ENCODE measurements around the gene TIMM50. TPM values are rescaled to one million over a fixed set of nuclear protein-coding genes. Genes with fewer than 3 reads are reported as not detected.
"Not testable (repeated sequence)": the region's sequence is repeated elsewhere in the genome, so short reads cannot be mapped to it uniquely, and the experiment has no call there.

TIMM50 gene
- total RNA-seq, 1 donor from 2014 or later, result 82.2 TPM

DNA sequence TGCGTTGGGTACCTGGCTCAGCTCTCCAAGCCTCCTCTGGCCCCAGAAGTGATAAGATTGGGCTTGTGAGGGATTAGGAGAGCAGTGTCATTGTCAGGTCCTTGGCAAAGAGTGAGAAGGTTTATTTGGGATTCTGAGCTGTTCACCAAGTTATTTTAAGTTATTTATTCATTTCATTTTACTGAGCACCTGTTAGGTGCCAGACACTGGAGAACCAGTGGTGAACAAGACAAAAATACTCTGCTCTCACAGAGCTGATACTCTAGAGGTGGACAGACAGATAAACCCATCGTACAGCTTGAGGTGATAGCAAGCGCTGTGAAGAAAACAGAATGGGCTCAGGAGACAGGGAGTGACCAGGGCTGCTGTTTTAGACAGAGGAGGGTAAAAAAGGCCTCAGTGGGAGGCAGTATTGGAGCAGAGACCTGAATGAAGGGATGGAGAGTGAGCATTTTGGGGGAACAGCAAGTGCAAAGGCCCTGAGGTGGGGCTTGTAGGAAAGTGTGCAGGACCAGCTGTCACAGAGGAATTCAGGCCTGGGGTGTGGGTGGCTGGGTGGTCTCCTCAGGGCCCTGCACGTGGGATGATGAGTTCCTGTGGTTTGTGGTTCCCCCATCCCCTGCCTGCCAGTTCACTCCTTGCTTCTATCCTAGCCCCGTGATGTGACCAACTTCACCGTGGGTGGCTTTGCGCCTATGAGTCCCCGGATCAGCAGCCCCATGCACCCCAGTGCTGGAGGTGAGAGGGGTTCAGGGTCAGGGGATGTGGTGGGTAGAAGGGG lies 8.7 kb upstream of the TIMM50 start:
- no peak overlapping the region for H3K4me3 Mint-ChIP-seq

DNA sequence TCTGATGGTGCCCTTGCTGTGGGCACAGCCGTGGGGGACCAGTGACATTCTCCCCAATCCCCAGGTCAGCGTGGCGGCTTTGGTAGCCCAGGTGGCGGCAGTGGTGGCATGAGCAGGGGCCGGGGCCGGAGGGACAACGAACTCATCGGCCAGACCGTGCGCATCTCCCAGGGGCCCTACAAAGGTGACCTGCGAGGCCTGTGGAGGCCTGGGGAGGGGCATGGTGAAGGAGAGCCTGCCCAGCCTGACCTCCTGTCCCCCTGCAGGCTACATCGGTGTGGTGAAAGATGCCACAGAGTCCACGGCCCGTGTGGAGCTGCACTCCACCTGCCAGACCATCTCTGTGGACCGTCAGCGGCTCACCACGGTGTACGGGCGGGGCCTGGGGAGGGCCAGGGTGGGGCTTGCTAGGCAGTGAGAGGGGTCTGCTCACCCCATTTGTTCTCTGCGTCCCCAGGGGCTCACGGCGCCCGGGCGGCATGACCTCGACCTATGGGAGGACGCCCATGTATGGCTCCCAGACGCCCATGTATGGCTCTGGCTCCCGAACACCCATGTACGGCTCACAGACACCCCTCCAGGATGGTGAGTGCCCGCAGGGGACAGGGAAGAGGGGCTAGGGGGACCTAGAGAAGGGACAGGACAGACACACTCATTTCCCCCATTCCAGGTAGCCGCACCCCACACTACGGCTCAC lies 7.7 kb upstream of the TIMM50 start:
- no peak for TF ChIP-seq CTCF (conservative IDR thresholded peaks at IDR 0.05)
- Mint-ChIP-seq H3K27ac (no peak overlapping the region), H3K4me3 (no peak overlapping the region), H3K9me3 (no peaks in the 10 kb centered on the region), H3K4me1 (ENCODE audit: unreplicated experiment) (no peaks in the 10 kb centered on the region), H3K27me3 (no peaks in the 10 kb centered on the region), H3K36me3 (peaks cover 24% of the 10 kb centered on the region)
- no peak for DNase-seq (ENCODE audit: extremely low spot score, unreplicated experiment)

More for the DNA sequence above, 8.7 kb upstream of the TIMM50 start:
- Mint-ChIP-seq H3K36me3 (peaks cover 24% of the 10 kb centered on the region), H3K27ac (no peak overlapping the region), H3K4me1 (ENCODE audit: unreplicated experiment) (no peaks in the 10 kb centered on the region), H3K27me3 (no peaks in the 10 kb centered on the region), H3K9me3 (no peaks in the 10 kb centered on the region)
- no peak for DNase-seq (ENCODE audit: extremely low spot score, unreplicated experiment)
- no peak for TF ChIP-seq CTCF (conservative IDR thresholded peaks at IDR 0.05)

DNA sequence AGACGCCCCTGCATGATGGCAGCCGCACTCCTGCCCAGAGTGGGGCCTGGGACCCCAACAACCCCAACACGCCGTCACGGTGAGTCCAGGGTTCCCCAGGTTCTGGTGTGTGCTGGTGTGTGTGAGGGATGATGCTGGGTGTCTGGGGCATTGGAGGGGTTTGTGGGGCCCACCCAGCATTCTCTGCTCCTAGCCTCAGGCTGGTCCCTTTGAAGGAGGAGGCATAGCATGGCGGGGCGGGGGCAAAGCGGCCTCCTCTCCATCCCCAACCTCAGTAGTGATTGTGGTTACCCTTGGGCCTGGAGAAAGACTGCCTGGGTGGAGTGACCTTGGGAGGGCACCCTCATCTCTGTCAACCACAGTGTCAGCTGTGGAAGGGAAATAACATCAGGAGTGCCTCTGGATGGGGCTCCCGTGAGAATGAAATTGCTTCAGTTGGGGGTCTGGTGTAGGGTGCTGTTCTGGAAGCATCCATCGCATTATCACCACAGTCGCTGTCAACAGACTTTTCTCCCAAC lies 7.1 kb upstream of the TIMM50 start:
- Mint-ChIP-seq H3K27ac (no peak overlapping the region), H3K9me3 (no peaks in the 10 kb centered on the region), H3K4me1 (ENCODE audit: unreplicated experiment) (no peaks in the 10 kb centered on the region), H3K4me3 (no peak overlapping the region), H3K36me3 (peaks cover 20% of the 10 kb centered on the region), H3K27me3 (no peaks in the 10 kb centered on the region)
- DNase-seq (ENCODE audit: extremely low spot score, unreplicated experiment), result no peak
- no peak for TF ChIP-seq CTCF (conservative IDR thresholded peaks at IDR 0.05)

- H3K36me3 Mint-ChIP-seq, result peaks cover 20% of the 10 kb centered on the region
- no peak overlapping the region for H3K4me3 Mint-ChIP-seq
- H3K9me3 Mint-ChIP-seq, result no peaks in the 10 kb centered on the region
- peak; percentile 85 for TF ChIP-seq CTCF (conservative IDR thresholded peaks at IDR 0.05)
- no peaks in the 10 kb centered on the region for H3K27me3 Mint-ChIP-seq
- no peak overlapping the region for H3K27ac Mint-ChIP-seq
- H3K4me1 Mint-ChIP-seq (ENCODE audit: unreplicated experiment), result no peaks in the 10 kb centered on the region
- peak; percentile 80 for DNase-seq (ENCODE audit: extremely low spot score, unreplicated experiment)
Measured at GRCh38 chr19:39474139-39474620, 6.5 kb upstream of the TIMM50 start.

DNA sequence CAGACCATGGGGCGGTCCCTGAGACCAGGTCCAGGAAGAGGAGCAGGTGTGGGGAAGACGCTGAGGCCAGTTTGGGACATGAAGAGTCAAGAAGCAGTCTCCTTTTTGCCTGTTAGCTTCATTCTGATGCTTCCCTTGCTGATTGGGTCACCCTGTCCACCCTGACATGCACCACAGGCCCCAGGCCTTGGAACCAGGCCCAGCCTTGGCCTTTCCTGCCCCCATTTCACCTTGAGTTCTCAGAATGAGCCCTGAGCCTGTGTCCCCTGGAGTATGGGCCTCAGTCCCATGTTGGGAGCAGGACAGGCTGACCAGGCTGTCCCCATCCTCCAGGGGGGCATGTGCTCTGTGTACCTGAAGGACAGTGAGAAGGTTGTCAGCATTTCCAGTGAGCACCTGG lies 4.9 kb upstream of the TIMM50 start:
- Mint-ChIP-seq H3K9me3 (no peaks in the 10 kb centered on the region), H3K36me3 (peaks cover 11% of the 10 kb centered on the region), H3K4me3 (no peak overlapping the region), H3K4me1 (ENCODE audit: unreplicated experiment) (peaks cover 11% of the 10 kb centered on the region), H3K27ac (no peak overlapping the region), H3K27me3 (no peaks in the 10 kb centered on the region)
- no peak for DNase-seq (ENCODE audit: extremely low spot score, unreplicated experiment)
- no peak for TF ChIP-seq CTCF (conservative IDR thresholded peaks at IDR 0.05)

DNA sequence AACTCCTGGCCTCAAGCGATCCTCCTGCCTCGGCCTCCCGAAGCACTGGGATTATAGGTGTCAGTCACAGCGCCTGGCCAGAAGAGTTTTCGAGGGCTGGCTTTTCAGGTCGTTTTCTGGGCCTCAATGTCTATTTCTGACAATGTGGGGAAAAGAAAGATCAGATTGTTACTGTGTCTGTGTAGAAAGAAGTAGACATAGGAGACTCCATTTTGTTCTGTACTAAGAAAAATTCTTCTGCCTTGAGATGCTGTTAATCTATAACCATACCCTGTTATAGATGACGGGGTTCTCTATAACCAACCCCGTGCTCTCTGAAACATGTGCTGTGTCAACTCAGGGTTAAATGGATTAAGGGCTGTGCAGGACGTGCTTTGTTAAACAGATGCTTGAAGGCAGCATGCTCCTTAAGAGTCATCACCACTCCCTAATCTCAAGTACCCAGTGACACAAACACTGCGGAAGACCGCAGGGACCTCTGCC lies 1.3 kb upstream of the TIMM50 start:
- H3K27ac Mint-ChIP-seq, result peak overlapping the region; percentile 97
- H3K27me3 Mint-ChIP-seq; DNase-seq (ENCODE audit: extremely low spot score, unreplicated experiment); H3K9me3 Mint-ChIP-seq: not testable (repeated sequence)
- H3K36me3 Mint-ChIP-seq, result peaks cover 11% of the 10 kb centered on the region
- H3K4me3 Mint-ChIP-seq, result peak overlapping the region; percentile 95
- H3K4me1 Mint-ChIP-seq (ENCODE audit: unreplicated experiment), result peaks cover 22% of the 10 kb centered on the region

Measured in type B pancreatic cell (in vitro differentiated cells).